SHP77 (cell line): ENCODE results near the gene ALPP.
"Not testable (repeated sequence)": the region's sequence is repeated elsewhere in the genome, so short reads cannot be mapped to it uniquely, and the experiment has no call there.

Experiments used
- DNase-seq, 2 experiments: peaks; one replicate each; lab custom pipeline; 2025; lab: John Stamatoyannopoulos, UW

Gene ALPP

DNA sequence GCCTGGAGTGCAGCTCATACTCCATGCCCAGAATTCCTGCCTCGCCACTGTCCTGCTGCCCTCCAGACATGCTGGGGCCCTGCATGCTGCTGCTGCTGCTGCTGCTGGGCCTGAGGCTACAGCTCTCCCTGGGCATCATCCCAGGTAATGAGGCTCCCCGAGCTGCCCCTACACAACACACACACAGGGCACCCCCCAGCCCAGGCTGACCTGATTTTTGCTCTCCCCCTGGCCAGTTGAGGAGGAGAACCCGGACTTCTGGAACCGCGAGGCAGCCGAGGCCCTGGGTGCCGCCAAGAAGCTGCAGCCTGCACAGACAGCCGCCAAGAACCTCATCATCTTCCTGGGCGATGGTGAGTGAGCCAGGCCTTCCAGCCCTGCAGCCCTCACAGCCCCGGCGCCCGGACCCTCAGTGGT lies at the start of gene ALPP:
ALPP (plus strand) TSS at position 17 of the 417 bp plus-strand sequence; CDS start at position 69, 52 bp downstream.
- not testable (repeated sequence) for DNase-seq

- no peak for DNase-seq
Measured at GRCh38 chr2:232329716-232330067, 48.9 kb upstream of the ALPP start.

DNA sequence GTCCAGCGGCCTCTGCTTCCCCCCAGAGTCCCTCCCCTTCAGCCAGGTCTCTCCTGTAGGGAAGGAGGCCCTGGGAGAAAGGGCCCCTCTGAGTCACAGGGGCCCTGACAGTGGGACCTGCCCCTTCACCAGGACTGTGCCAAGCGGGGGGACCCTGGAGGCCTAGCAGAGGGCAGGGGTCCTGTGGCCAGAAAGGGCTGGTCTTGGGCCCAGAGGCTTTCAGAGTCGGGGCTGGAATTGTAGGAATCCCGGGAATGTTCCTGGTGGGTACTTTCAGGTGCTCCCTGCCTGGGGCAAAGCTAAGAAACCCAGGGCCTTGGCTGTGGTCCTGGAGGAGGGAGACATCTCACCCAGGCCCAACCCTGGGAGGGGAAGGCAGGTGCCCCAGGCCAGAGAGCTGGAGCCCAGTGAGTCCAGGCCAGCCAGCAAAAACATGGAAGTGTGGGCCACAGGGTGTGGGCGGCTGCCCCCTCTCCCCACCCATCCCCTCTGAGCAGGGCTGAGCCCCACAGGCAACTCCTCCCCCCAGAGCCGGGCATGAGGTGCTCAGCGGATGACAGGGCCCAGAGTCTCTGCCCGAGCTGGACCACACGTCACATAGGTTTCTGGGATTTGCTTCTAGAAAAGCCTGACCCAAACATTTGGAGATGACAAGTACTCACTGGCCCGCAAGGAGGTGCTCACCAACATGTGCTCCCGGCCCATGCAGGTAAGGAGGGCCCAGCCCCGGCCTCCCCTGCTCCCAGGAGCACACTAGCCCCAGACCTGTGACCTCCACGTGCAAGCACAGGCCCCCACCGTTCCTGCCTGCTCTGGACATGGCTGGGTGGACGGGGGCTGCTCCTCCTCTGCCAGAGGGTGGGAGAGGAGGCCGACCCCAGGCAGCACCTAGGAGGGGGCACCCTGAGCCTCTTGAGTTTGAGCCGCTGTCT lies 48.2 kb upstream of the ALPP start:
- no peak for DNase-seq

DNA sequence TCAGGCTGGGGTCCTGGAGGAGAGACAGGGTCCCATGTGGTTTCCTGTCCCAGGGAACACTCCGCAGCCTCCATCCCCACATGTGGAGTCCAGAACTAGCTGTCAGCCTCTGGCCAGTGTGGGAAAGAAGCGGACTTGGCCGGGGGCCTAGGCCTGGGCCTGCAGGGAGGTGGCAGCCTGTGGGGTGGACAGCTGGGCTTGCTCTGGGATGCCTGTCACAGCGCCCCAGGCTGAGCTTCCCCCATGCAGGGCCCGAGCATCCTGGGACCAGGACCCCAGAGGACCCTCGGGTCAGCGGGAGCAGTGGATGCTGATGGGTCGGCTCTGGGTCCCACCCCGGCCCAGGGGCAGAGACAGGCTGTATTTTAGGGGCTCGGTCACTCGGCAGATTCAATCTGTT lies 47.5 kb upstream of the ALPP start:
- DNase-seq, result not testable (repeated sequence)

GRCh38 chr2:232331641-232332040 lies 46.9 kb upstream of the ALPP start:
- DNase-seq, result not testable (repeated sequence)

- DNase-seq, result not testable (repeated sequence)
Measured at GRCh38 chr2:232332244-232332939, 46.2 kb upstream of the ALPP start.

GRCh38 chr2:232332940-232333259 lies 45.7 kb upstream of the ALPP start:
- no peak for DNase-seq

- no peak for DNase-seq
Measured at GRCh38 chr2:232333361-232334135, 45.0 kb upstream of the ALPP start.

GRCh38 chr2:232334136-232334884 lies 44.2 kb upstream of the ALPP start:
- not testable (repeated sequence) for DNase-seq

DNA sequence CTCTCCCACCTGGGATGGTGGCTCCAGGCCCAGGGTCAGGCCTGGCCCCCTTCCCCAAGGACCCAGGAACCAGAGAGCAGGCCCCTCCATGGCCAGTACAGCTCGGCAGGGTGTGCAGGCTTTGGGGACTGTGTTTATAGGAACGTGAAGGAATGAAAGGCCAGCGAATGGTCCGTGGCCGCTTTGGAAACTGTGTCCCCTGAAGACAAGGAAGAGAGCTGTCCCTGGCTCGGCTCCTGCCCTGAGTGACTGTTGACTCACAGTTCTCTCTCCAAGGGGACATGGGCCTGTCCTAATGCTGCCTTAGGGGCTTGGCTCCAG lies 43.7 kb upstream of the ALPP start:
- DNase-seq, result not testable (repeated sequence)

DNA sequence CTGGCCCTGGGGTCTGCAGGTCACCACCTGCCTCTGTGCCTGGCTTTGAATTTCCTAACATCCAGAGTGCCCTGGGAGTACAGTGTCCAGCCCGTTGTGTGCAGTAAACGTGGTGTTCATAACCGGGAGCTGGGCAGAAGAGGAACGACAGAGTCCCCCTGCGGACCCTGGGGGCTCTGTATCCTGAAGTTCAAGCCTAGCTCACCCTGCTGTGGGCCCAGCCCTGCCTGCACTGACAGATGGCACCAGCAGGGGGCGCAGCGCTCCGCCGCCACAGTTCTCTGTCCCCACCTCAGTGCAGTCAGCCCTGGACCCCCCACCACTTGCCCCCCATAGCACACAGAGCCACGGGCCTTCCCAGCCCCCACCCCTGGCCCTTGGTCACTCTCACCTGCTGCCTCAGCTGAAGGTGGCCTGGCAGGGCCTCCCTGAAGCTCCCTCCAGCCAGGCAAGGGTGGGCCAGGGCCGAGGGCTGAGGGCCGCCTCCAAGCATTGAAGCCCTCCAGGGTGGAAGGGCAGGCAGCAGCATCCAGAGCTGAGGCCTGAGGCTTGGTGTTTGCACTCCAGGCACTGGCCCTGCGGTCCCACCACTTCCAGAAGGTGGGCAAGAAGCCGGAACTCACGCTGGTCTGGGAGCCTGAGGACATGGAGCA lies 43.2 kb upstream of the ALPP start:
- not testable (repeated sequence) for DNase-seq

DNA sequence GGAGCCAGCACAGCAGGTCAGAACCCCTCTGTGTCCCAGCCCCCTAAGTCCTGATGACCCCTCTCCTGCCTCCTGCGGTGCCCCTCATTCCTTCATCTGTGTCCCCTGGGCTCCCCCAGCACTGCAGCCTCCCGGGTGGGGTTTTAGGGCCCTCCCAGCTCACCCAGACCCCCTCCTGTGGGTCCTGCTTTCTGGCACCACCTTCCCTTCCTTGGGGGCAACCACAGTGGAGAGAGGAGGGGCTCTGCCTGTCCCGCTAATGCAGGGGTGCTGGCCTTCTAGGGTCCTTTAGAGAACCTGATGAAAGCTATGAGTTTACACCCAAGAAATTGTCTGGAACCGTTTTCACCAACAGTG lies 42.7 kb upstream of the ALPP start:
- no peak for DNase-seq

- no peak for DNase-seq
Measured at GRCh38 chr2:232336241-232336736, 42.3 kb upstream of the ALPP start.

DNA sequence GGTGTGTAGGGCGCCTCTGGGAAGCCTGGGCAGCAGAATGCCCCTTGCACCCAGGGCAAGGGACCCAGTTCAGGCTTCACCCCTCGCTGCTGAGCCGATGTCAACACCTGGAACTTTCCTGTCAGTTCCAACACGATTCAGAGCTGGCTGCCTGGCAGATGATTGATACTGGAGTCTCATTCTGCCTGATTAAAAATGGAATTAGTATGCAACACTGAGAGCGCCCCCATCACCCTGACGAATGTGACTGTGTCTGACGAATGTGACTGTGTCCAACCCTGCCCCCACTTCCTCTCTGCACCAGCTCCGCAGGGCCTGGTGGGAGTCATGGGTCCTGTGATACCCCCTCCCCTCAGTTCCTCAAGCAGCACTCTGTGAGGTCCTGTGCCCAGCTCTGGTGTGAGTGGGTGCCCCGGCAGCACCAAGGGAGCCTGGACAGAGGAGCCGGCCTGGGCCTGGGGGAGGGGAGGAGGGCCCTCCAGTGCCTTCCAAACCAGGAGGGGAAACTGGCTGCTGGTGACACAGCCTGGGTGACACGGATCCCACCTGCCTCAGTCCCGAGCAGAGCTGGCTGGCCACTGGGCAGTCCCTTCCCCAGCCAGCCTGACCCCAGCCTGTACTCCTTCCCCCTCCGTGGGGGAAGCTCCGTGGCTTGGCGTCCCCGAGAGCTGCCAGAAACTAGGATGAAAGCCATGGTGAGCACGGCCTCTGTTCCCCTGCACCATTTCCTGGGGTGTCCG lies 41.4 kb upstream of the ALPP start:
- DNase-seq, result no peak

- DNase-seq, result not testable (repeated sequence)
Measured at GRCh38 chr2:232338094-232338758, 40.3 kb upstream of the ALPP start.

- no peak for DNase-seq
Measured at GRCh38 chr2:232338759-232339106, 39.8 kb upstream of the ALPP start.

- no peak for DNase-seq
Measured at GRCh38 chr2:232339121-232340081, 39.1 kb upstream of the ALPP start.

DNA sequence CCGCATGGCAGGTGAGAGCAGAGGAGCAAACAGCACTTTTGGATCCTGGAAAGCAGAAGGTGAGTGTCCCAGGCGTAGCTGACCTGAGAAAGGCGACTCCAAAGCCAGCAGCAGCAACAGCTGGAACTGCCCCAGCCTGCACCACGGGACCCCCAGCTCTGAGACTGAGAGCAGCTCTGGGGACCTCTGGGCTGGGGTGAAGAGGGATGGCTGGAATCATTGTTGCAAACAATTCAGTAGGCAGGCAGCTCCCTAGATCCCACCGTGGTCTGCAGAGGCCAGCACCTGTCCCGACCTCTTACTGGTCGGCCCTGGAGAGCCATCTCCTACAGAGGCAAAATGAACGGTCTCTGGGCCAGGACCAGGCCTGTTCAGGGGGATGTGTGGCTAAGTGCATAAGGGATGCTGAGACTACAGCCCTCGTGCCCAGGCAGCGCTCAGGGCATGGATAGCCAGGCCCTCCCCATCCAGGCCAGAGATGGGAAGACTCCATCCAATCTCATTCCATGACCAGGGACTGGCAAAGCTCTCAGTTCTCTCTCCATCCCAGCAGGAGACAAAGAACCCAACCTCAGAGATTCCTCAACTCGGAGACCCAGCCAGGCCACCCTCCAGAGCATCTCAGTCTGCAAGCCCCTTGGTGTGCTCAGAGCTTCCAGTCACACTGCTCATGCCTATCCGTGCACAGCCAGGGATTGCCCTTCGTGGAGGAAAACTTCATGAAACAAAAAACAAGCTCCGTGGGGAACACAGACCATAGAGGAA lies 38.2 kb upstream of the ALPP start:
- DNase-seq, result no peak
